RWPE2 (cell line): ENCODE results near the gene MON2.

Experiments
- ATAC-seq: fragments of 200-7000 bp; cut with Tn5 transposase; 3 replicates; pipeline ENCODE4 v1.9.1; 2021; ENCODE audit warnings: low read depth
- DNase-seq: peaks from one replicate; pipeline ENCODE4 v3.0.0-alpha.2; 2020; ENCODE audit warnings: low spot score
- H3K27ac ChIP-seq: fragments of 450-650 bp; 2 replicates; pipeline ENCODE4 v1.5.1; 2017; ENCODE audit warnings: mild to moderate bottlenecking; ENCODE audit not compliant: poor library complexity, severe bottlenecking
- H3K27me3 ChIP-seq: fragments of 250-450 bp; sonication (Bioruptor Pico); 2 replicates; pipeline ENCODE4 v1.5.1; 2021; ENCODE audit warnings: mild to moderate bottlenecking, moderate library complexity; ENCODE audit not compliant: insufficient read depth, poor library complexity, severe bottlenecking
- H3K36me3 ChIP-seq: fragments of 250-450 bp; sonication (Bioruptor Pico); 2 replicates; pipeline ENCODE4 v1.5.1; 2020; ENCODE audit warnings: low read depth, mild to moderate bottlenecking, moderate library complexity
- H3K4me1 ChIP-seq: fragments of 250-450 bp; sonication (Bioruptor Pico); 2 replicates; pipeline ENCODE4 v1.5.1; 2021; ENCODE audit warnings: mild to moderate bottlenecking, moderate library complexity; ENCODE audit not compliant: insufficient read depth, poor library complexity, severe bottlenecking
- H3K4me3 ChIP-seq: fragments of 250-450 bp; sonication (Bioruptor Pico); 2 replicates; pipeline ENCODE4 v1.5.1; 2021; ENCODE audit warnings: mild to moderate bottlenecking, moderate library complexity; ENCODE audit not compliant: severe bottlenecking
- H3K9me3 ChIP-seq: fragments of 250-450 bp; sonication (Bioruptor Pico); 2 replicates; pipeline ENCODE4 v1.5.1; 2021; ENCODE audit warnings: mild to moderate bottlenecking, moderate library complexity; ENCODE audit not compliant: severe bottlenecking
- TF ChIP-seq, protein P1 (sequence below): fragments of 450-650 bp; IDR thresholded peaks from one replicate; pipeline ENCODE4 v1.5.1; 2017; ENCODE audit warnings: mild to moderate bottlenecking, moderate library complexity; ENCODE audit not compliant: poor library complexity, severe bottlenecking

The MON2 gene, protein sequence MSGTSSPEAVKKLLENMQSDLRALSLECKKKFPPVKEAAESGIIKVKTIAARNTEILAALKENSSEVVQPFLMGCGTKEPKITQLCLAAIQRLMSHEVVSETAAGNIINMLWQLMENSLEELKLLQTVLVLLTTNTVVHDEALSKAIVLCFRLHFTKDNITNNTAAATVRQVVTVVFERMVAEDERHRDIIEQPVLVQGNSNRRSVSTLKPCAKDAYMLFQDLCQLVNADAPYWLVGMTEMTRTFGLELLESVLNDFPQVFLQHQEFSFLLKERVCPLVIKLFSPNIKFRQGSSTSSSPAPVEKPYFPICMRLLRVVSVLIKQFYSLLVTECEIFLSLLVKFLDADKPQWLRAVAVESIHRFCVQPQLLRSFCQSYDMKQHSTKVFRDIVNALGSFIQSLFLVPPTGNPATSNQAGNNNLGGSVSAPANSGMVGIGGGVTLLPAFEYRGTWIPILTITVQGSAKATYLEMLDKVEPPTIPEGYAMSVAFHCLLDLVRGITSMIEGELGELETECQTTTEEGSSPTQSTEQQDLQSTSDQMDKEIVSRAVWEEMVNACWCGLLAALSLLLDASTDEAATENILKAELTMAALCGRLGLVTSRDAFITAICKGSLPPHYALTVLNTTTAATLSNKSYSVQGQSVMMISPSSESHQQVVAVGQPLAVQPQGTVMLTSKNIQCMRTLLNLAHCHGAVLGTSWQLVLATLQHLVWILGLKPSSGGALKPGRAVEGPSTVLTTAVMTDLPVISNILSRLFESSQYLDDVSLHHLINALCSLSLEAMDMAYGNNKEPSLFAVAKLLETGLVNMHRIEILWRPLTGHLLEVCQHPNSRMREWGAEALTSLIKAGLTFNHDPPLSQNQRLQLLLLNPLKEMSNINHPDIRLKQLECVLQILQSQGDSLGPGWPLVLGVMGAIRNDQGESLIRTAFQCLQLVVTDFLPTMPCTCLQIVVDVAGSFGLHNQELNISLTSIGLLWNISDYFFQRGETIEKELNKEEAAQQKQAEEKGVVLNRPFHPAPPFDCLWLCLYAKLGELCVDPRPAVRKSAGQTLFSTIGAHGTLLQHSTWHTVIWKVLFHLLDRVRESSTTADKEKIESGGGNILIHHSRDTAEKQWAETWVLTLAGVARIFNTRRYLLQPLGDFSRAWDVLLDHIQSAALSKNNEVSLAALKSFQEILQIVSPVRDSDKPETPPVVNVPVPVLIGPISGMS (N-terminal part only)

DNA sequence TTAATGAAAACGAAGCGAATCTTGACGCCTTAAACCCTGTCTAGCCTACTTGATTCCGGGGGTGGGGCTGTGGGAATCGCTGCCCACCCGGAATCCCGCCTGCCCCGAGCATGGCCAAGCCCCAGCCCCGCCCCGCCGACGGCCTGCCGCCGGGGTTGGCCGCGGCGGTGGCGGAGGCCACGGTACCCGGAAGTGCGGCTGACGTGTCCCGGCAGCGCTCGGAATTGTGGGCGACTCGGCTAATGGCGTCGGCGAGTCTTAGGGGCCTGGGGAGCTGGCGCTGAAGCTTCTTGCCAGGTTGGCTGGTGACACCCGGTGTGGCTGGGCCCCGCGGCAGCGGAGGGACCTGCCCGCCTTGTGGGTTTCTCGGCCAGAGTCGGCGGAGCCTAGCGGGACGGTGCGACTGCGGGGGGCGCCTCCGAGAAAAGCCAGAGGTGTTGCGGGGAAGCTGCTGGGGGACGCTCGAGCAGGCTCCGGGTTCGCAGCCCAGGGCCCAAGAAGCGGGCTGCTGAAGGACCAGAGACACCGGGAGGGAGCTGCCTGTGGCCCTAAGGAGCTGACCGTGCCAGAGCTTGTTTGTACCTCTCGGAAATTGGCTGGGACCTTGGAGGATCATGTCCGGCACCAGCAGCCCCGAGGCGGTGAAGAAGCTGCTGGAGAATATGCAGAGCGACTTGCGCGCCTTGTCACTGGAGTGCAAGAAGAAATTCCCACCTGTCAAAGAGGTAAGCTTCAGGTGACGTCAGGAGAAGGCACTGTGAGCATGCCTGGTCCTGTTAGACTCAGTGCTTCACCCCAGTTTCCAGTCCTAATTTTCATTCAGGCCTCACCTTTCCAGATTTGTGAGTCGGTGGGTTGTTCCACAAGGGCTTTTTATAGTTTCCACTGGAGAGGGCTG, at the start of gene MON2:
MON2 (plus strand) TSS at position 233 of the 898 bp plus-strand sequence; CDS start at position 615, 382 bp downstream.
- Histone ChIP-seq H3K27ac (peak within 1 kb of the TSS; percentile 49), H3K9me3 (peaks cover 4% of the 10 kb centered on the region), H3K4me3 (peak within 1 kb of the TSS; percentile 86), H3K27me3 (no peaks in the 10 kb centered on the region), H3K36me3 (peaks cover 16% of the 10 kb centered on the region), H3K4me1 (peaks cover 4% of the 10 kb centered on the region)
- peak; percentile 83 for DNase-seq
- TF ChIP-seq, protein P1, sequence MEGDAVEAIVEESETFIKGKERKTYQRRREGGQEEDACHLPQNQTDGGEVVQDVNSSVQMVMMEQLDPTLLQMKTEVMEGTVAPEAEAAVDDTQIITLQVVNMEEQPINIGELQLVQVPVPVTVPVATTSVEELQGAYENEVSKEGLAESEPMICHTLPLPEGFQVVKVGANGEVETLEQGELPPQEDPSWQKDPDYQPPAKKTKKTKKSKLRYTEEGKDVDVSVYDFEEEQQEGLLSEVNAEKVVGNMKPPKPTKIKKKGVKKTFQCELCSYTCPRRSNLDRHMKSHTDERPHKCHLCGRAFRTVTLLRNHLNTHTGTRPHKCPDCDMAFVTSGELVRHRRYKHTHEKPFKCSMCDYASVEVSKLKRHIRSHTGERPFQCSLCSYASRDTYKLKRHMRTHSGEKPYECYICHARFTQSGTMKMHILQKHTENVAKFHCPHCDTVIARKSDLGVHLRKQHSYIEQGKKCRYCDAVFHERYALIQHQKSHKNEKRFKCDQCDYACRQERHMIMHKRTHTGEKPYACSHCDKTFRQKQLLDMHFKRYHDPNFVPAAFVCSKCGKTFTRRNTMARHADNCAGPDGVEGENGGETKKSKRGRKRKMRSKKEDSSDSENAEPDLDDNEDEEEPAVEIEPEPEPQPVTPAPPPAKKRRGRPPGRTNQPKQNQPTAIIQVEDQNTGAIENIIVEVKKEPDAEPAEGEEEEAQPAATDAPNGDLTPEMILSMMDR = no peak
- ATAC-seq = peak; percentile 97

DNA sequence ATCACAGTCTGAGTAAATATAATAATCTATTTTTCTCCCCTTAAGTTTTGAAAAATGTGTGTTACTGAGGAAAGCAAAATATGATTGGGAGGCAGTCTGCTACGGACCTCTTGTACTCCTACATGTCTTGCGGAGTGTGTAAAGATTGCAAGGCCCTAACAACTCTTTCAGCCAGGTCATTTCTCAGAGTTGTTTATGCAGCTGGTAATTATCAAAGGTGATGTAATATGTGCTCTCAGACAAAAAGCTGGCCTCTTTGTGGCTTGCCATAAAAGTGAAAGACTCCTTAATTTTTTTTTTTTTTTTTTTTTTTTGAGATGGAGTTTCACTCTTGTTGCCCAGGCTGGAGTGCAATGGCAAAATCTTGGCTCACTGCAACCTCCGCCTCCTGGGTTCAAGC, 40.5 kb upstream of the MON2 start:
- TF ChIP-seq, protein P1 = no peak
- no peaks in the 10 kb centered on the region for H3K4me1 ChIP-seq
- H3K4me3 ChIP-seq = no peak overlapping the region
- no peaks in the 10 kb centered on the region for H3K36me3 ChIP-seq
- no peak for ATAC-seq
- H3K27me3 ChIP-seq = no peaks in the 10 kb centered on the region
- peaks cover 3% of the 10 kb centered on the region for H3K9me3 ChIP-seq
- no peak for DNase-seq
- H3K27ac ChIP-seq = no peak overlapping the region

DNA sequence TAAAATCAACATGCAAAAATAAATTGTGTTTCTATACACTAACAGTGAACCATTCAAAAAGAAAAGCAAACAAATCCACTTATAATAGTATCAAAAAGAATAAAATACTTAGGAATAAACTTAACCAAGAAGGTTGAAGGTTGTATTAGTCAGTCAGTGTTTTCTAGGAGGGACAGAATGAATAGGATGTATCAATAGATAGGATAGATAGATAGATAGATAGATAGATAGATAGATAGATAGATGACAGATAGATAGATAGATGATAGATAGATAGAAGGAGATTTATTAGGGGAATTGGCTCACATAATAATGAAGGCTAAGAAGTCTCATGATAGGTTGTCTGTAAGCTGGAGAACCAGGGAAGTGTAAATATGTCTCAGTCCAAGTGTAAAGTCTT, 37.2 kb upstream of the MON2 start:
- Histone ChIP-seq H3K4me1 (no peaks in the 10 kb centered on the region), H3K36me3 (no peaks in the 10 kb centered on the region), H3K27ac (no peak overlapping the region), H3K9me3 (peaks cover 3% of the 10 kb centered on the region), H3K4me3 (no peak overlapping the region), H3K27me3 (peaks cover 11% of the 10 kb centered on the region)
- DNase-seq = no peak
- no peak for ATAC-seq
- TF ChIP-seq, protein P1 = no peak

DNA sequence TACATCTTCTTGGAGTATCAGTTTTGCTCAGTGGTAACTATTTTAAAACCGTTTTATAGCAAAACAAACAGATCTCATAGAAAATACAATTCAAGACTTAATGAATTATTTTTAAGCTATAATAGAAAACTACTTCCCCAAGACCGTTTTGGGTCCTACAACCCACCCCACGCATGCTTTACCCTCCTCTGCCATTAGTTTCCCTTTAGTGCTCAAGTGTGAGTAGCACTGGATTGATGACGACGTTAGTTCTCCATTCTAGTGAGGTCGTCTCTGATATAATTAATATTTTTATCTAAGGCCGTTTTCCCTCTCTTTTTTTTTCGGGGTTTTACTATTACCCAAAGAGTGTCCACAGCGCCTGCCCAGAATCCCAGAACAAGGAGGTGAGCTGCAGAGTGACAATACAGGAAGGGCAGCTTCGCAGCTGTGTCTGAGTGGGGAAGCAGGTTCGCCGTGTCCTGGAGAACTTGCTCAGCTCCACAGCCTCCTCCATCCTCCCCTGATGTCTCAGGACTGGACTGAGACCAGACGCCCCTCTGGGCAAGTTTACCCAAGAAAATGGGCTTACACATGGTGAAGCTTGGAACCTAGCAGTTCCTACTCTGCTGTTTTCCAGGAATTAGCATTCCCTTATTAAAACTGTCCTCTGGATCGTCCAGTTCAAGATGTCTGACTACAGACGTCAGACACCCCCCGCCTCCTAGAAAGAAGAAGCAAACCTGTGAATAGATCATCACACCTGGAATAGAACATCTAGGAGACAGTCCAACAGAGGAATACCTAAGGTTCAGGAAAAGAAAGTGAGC, 31.9 kb upstream of the MON2 start:
- peaks cover 11% of the 10 kb centered on the region for H3K27me3 ChIP-seq

More for the DNA sequence above, 31.9 kb upstream of the MON2 start:
- no peak overlapping the region for H3K27ac ChIP-seq
- TF ChIP-seq, protein P1 = no peak
- DNase-seq (no peak), ATAC-seq (peak; percentile 45)
- H3K9me3 ChIP-seq = no peaks in the 10 kb centered on the region
- peak overlapping the region; percentile 27 for H3K4me3 ChIP-seq
- no peaks in the 10 kb centered on the region for H3K36me3 ChIP-seq
- no peaks in the 10 kb centered on the region for H3K4me1 ChIP-seq
